Measurements from ENCODE around the gene PLEKHN1. TPM values are rescaled to one million over a fixed set of nuclear protein-coding genes. Genes with fewer than 3 reads are reported as not detected.

PLEKHN1 gene
- total and polyA plus RNA-seq, 2 donors from 2014 or later, result 14.3 TPM; not detected in 1

DNA sequence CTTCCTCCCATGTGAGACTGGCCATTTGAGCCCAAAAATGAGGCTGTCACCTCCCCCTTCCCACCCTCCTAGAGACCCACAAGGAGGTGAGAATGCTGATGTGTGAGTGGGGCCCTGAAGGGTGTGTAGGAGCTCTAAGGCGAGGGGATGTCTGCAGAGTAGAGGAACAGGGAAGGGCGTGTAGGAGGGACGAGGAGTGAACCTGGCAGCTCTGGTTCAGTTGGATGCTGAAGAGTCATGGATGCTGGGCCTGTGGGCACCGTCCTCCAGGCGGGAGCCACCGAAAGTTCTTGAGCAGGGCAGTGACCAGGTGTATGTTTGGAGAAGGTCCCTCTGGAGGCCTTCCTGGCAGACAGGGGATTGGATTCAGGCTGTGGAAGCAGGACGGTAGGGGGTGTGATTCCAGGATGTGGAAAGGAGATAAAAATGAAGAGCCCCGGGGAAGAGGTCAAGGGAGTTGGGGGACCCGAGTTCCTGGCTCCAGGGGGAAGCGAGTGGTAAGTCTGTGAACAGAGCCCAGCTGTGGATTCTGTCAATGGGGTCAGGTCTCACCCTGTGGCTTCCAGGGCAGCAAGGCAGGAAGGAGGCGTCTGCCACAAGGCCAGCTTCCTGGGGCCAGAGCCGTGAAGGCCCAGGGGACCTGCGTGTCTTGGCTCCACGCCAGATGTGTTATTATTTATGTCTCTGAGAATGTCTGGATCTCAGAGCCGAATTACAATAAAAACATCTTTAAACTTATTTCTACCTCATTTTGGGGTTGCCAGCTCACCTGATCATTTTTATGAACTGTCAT is 34.7 kb upstream of the PLEKHN1 start:
- TF ChIP-seq, protein P1, sequence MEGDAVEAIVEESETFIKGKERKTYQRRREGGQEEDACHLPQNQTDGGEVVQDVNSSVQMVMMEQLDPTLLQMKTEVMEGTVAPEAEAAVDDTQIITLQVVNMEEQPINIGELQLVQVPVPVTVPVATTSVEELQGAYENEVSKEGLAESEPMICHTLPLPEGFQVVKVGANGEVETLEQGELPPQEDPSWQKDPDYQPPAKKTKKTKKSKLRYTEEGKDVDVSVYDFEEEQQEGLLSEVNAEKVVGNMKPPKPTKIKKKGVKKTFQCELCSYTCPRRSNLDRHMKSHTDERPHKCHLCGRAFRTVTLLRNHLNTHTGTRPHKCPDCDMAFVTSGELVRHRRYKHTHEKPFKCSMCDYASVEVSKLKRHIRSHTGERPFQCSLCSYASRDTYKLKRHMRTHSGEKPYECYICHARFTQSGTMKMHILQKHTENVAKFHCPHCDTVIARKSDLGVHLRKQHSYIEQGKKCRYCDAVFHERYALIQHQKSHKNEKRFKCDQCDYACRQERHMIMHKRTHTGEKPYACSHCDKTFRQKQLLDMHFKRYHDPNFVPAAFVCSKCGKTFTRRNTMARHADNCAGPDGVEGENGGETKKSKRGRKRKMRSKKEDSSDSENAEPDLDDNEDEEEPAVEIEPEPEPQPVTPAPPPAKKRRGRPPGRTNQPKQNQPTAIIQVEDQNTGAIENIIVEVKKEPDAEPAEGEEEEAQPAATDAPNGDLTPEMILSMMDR (IDR thresholded peaks at IDR 0.05; ENCODE audit: borderline replicate concordance, extremely low read depth, insufficient read depth), result no peak
- Histone ChIP-seq H3K4me1 (ENCODE audit: control insufficient read depth in 2 of 3, insufficient read depth in 2 of 3, low read depth in 1 of 3, low read length in 3 of 3) (peaks cover 0 to 8% (median 0%) of the 10 kb centered on the region in 3 donors), H3K36me3 (ENCODE audit: control insufficient read depth in 2 of 3, insufficient read depth in 3 of 3, low read length in 3 of 3) (no peaks in the 10 kb centered on the region), H3K27me3 (ENCODE audit: control insufficient read depth, insufficient read depth, low read length) (no peaks in the 10 kb centered on the region), H3K4me3 (ENCODE audit: low read length in 3 of 3) (no peak overlapping the region), H3K9ac (ENCODE audit: low read length in 3 of 3) (no peak overlapping the region), H3K27ac (ENCODE audit: low read depth in 2 of 2, low read length in 2 of 2) (no peak overlapping the region), H3K9me3 (ENCODE audit: control insufficient read depth in 2 of 3, insufficient read depth in 1 of 3, low read length in 3 of 3) (no peaks in the 10 kb centered on the region)
- no peak for DNase-seq
- FAIRE-seq, result no peak
- intact Hi-C loops (cut with DNase I), result no loop called here

DNA sequence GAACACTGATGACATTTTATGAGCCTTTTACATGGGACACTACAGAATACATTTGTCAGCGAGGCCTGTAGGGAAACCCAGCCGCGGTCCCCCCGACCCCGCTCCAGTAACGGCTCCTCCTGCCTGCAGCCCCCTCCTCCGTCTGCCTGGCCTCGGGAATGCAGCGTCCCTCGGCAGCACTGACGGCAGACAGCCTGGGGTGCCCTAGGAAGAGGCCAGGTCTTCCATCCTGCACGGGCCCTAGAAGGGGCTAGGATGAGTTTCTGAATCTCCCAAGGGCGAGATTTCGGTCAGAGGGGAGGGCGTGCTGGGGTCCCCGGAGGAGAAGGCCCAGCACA is 34.1 kb upstream of the PLEKHN1 start:
- intact Hi-C loops (cut with DNase I), result no loop called here
- no peak overlapping the region for H3K9ac ChIP-seq (ENCODE audit: low read length in 3 of 3)
- no peaks in the 10 kb centered on the region for H3K9me3 ChIP-seq (ENCODE audit: control insufficient read depth in 2 of 3, insufficient read depth in 1 of 3, low read length in 3 of 3)
- H3K27me3 ChIP-seq (ENCODE audit: control insufficient read depth, insufficient read depth, low read length), result no peaks in the 10 kb centered on the region
- no peaks in the 10 kb centered on the region for H3K36me3 ChIP-seq (ENCODE audit: control insufficient read depth in 2 of 3, insufficient read depth in 3 of 3, low read length in 3 of 3)
- H3K4me3 ChIP-seq (ENCODE audit: low read length in 3 of 3), result no peak overlapping the region
- TF ChIP-seq, protein P1 (IDR thresholded peaks at IDR 0.05; ENCODE audit: borderline replicate concordance, extremely low read depth, insufficient read depth), result no peak
- DNase-seq (peak in 1 of 5 donors; percentile 36), FAIRE-seq (no peak)
- H3K27ac ChIP-seq (ENCODE audit: low read depth in 2 of 2, low read length in 2 of 2), result no peak overlapping the region
- H3K4me1 ChIP-seq (ENCODE audit: control insufficient read depth in 2 of 3, insufficient read depth in 2 of 3, low read depth in 1 of 3, low read length in 3 of 3), result peaks cover 0 to 7% (median 0%) of the 10 kb centered on the region in 3 donors

DNA sequence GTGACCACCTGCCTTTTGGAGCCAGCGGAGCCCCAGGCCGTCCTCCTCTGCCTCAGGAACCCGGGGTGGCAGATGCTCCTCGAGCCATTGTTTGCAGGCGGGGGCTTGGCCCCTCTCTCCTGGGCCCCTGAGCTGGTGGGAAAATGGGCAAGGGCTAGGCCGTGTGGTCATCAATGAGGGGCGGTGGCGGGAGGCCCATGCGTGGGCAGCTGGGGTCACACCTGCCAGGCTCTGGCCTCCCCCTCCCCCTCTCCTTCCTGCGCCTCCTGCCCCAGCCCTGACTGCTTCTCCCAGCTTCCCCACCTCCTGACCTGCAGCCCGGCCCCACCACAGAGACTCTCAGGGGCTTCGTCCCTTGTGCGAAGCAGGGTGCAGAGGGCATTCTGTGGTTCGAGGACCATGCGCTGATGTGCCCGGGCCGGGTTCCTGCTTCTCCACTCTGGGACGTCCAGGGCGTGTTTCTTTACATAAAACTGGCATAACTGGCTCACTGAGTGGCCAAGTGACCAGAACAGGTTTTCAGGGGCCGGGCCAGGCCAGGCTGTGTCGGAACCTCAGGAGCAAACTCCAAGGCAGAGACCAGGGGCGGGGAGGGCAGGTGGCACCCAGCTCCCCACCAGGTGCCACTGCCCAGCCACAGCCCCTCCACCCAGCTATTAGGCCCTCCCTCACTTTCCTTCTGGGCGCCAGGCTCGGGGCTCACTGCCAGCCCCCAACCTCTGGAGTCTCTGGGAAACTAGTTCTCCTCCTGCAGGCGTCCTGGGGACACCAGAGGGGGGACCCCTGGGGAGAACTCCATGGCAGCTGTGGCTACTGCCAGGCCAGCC is 33.3 kb upstream of the PLEKHN1 start:
- H3K4me1 ChIP-seq (ENCODE audit: control insufficient read depth in 2 of 3, insufficient read depth in 2 of 3, low read depth in 1 of 3, low read length in 3 of 3), result peaks cover 0 to 9% (median 0%) of the 10 kb centered on the region in 3 donors
- H3K27me3 ChIP-seq (ENCODE audit: control insufficient read depth, insufficient read depth, low read length), result no peaks in the 10 kb centered on the region
- TF ChIP-seq, protein P1 (IDR thresholded peaks at IDR 0.05; ENCODE audit: borderline replicate concordance, extremely low read depth, insufficient read depth), result no peak
- FAIRE-seq, result no peak
- no peak overlapping the region for H3K4me3 ChIP-seq (ENCODE audit: low read length in 3 of 3)
- no peak overlapping the region for H3K27ac ChIP-seq (ENCODE audit: low read depth in 2 of 2, low read length in 2 of 2)
- H3K9ac ChIP-seq (ENCODE audit: low read length in 3 of 3), result no peak overlapping the region
- H3K9me3 ChIP-seq (ENCODE audit: control insufficient read depth in 2 of 3, insufficient read depth in 1 of 3, low read length in 3 of 3), result no peaks in the 10 kb centered on the region
- peak in 1 of 5 donors; percentile 49 for DNase-seq
- H3K36me3 ChIP-seq (ENCODE audit: control insufficient read depth in 2 of 3, insufficient read depth in 3 of 3, low read length in 3 of 3), result no peaks in the 10 kb centered on the region
- intact Hi-C loops (cut with DNase I), result no loop called here

Data from kidney (tissue), 14 donors.